GM15510 (cell line): ENCODE data around the gene RAB36.

Experiments used
- POLR2A ChIP-seq: IDR thresholded peaks from 3 replicates; pipeline ENCODE4 v1.6.1; 2011; ENCODE audit warnings: borderline replicate concordance; ENCODE audit not compliant: insufficient read length; ENCODE audit errors: extremely low read depth

The RAB36 gene

DNA sequence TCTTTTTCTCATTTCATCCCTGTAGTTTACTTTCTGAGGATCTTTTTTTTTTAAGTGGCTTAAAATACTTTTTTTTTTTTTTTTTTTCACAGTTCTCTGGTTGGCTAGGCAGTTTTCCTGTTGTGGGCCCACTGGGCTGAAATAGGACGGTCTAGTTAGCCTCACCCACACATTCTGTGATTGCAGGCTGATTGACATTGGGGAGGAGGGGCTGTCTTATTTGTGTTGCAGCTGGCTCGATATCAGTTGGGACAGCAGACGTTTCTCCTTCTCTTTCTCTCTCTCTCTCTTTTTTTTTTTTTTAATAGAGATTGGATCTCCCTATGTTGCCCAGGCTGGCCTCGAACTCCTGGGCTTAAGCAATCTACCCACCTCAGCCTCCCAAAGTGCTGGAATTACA, 41.9 kb downstream of the RAB36 start:
- TF ChIP-seq POLR2A: no peak

DNA sequence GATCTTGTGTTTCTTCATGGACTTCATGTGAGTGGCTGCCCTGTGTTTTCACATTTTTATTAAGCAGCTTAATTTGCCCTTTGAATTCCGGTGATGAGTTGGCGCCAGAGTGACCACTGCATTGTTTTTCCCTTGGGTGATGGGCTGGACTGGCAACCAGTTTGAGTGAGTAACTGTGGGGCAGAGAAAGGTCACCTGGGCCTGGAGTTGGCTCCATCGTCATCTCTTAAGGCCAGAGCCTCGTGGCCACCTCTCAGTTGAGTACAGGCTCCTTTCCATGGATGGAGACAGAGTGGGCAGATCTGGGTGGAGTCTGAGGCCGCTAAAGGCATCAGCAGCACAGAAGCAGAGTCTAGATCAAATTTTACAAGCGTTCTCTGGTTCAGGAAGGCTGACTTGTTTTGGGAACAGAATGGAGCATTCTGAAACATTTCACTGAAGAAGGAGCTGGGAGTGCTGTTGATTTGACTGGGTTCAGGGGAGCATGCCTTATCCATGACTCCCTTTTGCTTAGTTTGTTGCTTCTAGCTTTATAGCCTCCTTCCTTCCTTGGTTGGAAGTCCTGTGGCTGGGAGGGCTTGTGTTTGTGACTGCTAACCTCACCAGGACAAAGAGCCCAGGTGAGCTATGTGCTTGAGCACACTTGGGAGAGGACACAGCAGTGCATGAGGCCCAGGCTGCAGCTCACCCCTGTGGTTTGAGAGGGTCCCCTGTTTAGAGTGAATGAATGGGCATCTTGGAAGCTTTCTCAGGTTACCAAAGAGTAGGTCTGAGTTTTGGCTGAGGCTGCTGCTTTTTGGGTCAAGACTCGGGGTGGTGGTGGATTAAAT, 42.8 kb downstream of the RAB36 start:
- no peak for TF ChIP-seq POLR2A

DNA sequence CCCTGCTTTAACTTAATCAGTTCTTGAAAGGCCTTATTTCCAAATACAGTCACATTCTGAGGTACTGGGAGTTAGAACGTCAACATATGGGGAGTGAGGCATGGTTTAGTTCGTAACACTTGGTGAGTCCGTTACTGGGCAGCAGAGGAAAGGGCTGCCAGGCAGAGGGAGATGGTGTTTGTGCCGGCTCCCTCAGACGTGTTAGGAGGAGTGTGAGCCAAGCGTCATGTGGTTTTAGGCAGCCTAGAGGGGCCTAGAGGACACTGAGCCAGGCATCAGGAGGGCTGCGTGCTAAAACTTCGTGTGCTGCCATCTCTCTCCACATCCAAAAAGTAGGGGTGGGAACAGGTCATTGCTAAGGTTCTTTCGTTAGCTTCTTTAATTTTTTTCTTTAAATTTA, 45.2 kb downstream of the RAB36 start:
- no peak for TF ChIP-seq POLR2A

GRCh38 chr22:23192133-23192532, 46.9 kb downstream of the RAB36 start:
- no peak for TF ChIP-seq POLR2A

DNA sequence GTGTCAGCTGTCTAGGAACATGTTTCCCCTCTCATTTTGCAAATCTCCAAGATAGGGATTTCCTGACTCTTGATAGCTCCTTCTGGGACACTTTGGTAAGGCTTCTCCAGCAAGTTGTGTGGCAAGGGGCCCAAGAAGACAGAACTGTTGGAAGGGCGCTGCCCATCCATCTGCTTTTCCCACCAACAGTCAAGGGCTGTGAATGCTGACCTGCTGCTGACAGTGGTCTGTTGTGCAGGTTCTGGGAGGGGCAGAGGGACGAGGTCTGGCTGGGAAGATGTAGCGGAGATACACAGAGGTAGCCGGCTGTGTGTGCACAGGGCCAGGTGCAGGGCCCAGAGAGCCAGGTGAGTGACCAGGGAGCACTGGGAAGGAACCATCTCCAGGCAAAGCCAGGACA, 47.3 kb downstream of the RAB36 start:
- no peak for TF ChIP-seq POLR2A

DNA sequence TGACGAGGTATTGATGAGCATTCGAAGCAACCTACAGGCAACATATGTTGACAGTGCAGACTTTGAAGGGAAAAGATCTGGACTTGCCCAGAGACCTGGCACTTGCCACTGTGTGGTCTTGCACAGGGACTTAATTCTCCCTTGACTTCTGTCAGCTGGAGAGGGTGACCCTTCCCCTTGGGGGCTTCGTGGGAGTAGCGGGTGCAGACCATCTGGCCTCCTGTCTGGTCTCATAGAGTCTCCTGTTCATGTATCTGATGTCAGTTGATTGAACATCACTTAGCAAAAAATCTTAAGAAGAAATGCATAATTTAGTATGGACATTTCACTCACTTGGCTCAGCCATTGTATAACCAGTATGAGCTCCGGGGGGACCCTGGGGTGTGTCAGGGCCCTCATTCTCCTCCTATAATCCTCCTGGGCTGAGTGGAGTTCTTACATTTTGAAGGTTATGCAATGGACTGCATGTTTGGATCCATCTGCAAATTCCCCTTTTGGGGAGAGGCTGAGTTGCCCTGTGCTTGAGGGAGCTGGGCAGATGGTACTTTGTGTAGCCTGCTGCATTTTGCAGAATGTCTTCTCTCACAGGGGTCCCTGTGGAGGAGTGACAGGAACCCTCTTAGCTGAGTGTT, 48.0 kb downstream of the RAB36 start:
- no peak for TF ChIP-seq POLR2A

- no peak for TF ChIP-seq POLR2A
These were observed 48.6 kb downstream of the RAB36 start for GRCh38 chr22:23193882-23194281.

DNA sequence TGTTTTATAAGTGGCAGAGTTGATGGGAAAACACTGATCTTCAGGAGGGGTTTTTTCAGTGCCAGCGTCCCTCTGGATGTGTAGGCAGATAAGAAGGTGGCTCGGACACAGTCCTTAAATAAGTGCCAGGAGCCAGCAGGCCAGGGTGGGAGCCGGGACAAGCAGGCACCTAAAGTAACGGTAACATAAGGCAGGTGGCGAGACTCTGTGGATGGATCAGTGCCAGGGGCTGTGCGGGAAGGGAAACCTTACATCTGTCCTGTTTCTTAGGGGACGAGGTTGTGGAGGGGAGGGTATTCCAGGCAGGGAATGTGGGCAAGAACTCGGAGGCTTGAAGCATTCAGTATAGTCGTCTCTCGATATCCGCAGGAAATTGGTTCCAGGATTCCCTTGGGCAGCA, 50.9 kb downstream of the RAB36 start:
- no peak for TF ChIP-seq POLR2A

DNA sequence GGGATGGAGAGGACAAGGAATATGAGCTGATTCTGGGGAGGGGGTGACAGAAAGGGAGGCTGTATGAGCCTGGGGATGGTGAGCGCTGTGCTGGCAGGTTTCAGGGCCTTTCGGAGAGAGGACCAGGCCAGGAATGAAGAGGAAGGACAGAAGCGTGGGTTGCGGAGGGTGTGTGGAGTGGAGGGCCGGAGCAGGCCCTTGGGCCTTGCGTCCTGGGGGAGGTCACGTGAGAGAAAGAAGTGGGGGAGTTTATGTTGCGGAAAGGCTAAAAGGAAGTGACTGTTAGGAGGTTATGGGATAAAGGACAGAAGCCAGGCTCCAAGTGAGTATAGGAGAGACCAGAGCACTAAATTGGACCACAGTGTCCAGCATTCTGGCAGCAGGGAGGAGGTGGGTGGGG, 52.6 kb downstream of the RAB36 start:
- TF ChIP-seq POLR2A: no peak

GRCh38 chr22:23199159-23199558, 53.9 kb downstream of the RAB36 start:
- no peak for TF ChIP-seq POLR2A

- TF ChIP-seq POLR2A: no peak
These were observed 55.6 kb downstream of the RAB36 start for GRCh38 chr22:23200898-23201297.

GRCh38 chr22:23202812-23203451, 57.7 kb downstream of the RAB36 start:
- no peak for TF ChIP-seq POLR2A

DNA sequence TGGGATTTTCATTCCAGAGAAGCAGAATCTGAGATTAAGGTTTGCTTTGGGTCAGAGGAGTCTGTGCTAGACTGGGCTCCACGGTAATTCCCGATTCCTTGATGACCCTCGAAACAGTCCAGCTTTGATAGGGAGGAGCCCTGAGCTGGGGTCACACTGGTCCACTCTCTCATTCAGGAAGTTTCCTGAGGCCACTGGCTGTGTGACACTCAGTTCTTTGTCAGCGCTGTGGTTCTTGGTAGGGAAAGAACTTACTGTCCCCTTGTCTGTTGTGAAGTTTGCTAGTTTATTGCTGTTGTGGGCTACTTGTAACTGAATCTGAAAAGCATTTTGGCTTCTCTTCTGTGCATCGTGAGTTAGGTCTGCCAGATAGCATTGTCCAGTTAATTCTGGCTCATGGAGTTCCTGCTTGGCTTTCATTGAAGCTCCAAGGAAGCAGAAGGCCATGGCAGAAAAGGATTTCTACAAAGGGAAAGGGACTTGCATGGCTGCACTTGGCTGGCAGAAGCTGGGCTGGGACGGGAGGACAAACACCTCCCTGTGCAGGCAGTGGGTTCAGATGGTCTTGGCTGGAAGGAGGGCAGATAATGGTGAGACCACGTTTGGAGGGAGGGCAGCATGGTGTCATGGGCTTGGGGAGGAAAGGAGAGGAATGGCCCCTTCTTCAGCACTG, 58.3 kb downstream of the RAB36 start:
- TF ChIP-seq POLR2A: no peak

DNA sequence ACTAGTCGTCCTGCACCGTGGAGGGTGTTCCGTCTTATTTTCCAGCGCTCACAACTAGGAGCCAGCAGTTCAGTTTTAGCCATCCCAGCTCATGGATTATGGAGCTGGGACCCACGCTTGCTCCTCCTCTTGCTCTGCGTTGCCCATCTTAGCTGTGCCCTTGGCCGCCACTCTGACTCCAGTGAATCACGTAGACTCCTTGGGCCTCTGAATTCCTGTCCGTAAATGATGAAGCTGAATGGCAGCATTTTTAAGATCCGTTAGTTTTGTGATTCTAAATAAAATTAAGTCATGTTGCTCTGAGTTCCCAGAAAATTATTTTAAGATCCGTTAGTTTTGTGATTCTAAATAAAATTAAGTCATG, 58.8 kb downstream of the RAB36 start:
- no peak for TF ChIP-seq POLR2A

GRCh38 chr22:23204541-23205157, 59.4 kb downstream of the RAB36 start:
- TF ChIP-seq POLR2A: no peak
